Mesenteric fat pad (tissue), 1 donor: ENCODE data around the gene NKAIN2. TPM values are rescaled to one million over a fixed set of nuclear protein-coding genes. Genes with fewer than 3 reads are reported as not detected.

Experiments
- DNase-seq: peaks from one replicate; pipeline ENCODE4 v3.0.0-alpha.2; 2020; ENCODE audit warnings: low spot score
- total RNA-seq: library from RNA; stranded (reverse); fragmentation: NEBNext Ultra II Directional; extraction: Animal tissue kit (Norgen Biotek cat#: 25700); gene quantifications from one replicate; pipeline ENCODE4 v1.2.1, GENCODE V29; 2021
- donor health status: DM: yes; HTN: yes; CAD: no.

NKAIN2 gene
- total RNA-seq, 1 donor from 2014 or later = 0.42 TPM

GRCh38 chr6:123806561-123806960 lies 2.9 kb downstream of the NKAIN2 start:
- no peak for DNase-seq

GRCh38 chr6:123808556-123808955 lies 4.9 kb downstream of the NKAIN2 start:
- no peak for DNase-seq

- no peak for DNase-seq
Observed at GRCh38 chr6:123810214-123810613, 6.5 kb downstream of the NKAIN2 start.

GRCh38 chr6:123810948-123811347 lies 7.3 kb downstream of the NKAIN2 start:
- DNase-seq = no peak

GRCh38 chr6:123811378-123811777 lies 7.7 kb downstream of the NKAIN2 start:
- DNase-seq = no peak

GRCh38 chr6:123812621-123813020 lies 9.0 kb downstream of the NKAIN2 start:
- DNase-seq = no peak

- no peak for DNase-seq
Observed at GRCh38 chr6:123821112-123821511, 17.4 kb downstream of the NKAIN2 start.

- DNase-seq = no peak
Observed at GRCh38 chr6:123829302-123829953, 25.8 kb downstream of the NKAIN2 start.

GRCh38 chr6:123830120-123830519 lies 26.5 kb downstream of the NKAIN2 start:
- DNase-seq = no peak

GRCh38 chr6:123838505-123839234 lies 35.0 kb downstream of the NKAIN2 start:
- DNase-seq = no peak

- no peak for DNase-seq
Observed at GRCh38 chr6:123841067-123841896, 37.6 kb downstream of the NKAIN2 start.

GRCh38 chr6:123844011-123844410 lies 40.3 kb downstream of the NKAIN2 start:
- no peak for DNase-seq

- DNase-seq = no peak
Observed at GRCh38 chr6:123848347-123848746, 44.7 kb downstream of the NKAIN2 start.

- no peak for DNase-seq
Observed at GRCh38 chr6:123849406-123849805, 45.7 kb downstream of the NKAIN2 start.

GRCh38 chr6:123850555-123850954 lies 46.9 kb downstream of the NKAIN2 start:
- DNase-seq = no peak

- DNase-seq = no peak
Observed at GRCh38 chr6:123854201-123854600, 50.5 kb downstream of the NKAIN2 start.

- DNase-seq = no peak
Observed at GRCh38 chr6:123855506-123855905, 51.8 kb downstream of the NKAIN2 start.

GRCh38 chr6:123859291-123859690 lies 55.6 kb downstream of the NKAIN2 start:
- no peak for DNase-seq

- no peak for DNase-seq
Observed at GRCh38 chr6:123869334-123869733, 65.7 kb downstream of the NKAIN2 start.

GRCh38 chr6:123873974-123874373 lies 70.3 kb downstream of the NKAIN2 start:
- no peak for DNase-seq

GRCh38 chr6:123875784-123876183 lies 72.1 kb downstream of the NKAIN2 start:
- DNase-seq = no peak

- DNase-seq = no peak
Observed at GRCh38 chr6:123879749-123880148, 76.1 kb downstream of the NKAIN2 start.
